ENCODE results near the gene AGMAT. TPM values are rescaled to one million over a fixed set of nuclear protein-coding genes. Genes with fewer than 3 reads are reported as not detected.
A peak's percentile ranks its signal among the peaks of the same experiment; 100 is the strongest.

AGMAT gene
- total RNA-seq, 4 donors from 2014 or later: 0.27 to 1.4 TPM; not detected in 2

DNA sequence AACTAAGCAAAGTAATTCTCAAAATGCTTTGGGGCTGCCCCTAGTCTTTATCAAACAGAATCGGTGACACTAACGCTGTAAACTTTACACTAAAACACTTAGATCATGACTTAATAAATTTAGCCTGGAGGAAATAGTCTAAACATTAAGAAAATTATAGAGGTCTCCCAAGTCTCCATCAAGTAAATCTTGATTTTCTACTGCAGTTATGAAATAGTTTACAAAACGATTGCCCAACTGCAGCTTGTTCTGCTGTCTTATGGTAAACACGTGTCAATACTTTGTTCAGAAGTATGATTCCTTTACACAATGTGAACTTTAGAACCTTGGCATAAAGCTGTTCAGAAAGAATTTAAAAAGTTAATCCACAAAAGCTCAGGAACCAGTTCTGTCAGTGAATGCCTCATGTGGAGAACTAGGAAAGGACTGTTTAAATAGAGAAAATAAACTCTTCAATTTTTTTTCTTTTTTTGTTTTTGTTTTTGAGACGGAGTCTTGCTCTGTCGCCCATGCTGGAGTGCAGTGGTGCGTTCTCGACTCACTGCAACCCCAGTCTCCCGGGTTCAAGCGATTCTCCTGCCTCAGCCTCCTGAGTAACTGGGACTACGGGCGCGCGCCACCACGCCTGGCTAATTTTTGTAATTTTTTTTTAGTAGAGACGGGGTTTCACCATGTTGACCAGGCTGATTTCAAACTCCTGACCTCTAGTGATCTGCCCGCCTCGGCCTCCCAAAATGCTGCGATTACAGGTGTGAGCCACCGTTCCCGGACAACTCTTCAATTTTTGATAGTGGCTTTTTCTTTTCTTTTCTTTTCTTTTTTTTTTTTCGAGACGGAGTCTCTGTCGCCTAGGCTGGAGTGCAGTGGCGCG is 34.0 kb upstream of the AGMAT start:
- DNase-seq: no peak
- H3K27me3 ChIP-seq: no peaks in the 10 kb centered on the region
- TF ChIP-seq CTCF (IDR thresholded peaks at IDR 0.05) (no peak), POLR2A (IDR thresholded peaks at IDR 0.05) (no peak)
- intact Hi-C loops (cut with DNase I; ENCODE audit: low total_unique reads): no loop called here
- H3K4me3 ChIP-seq: peak overlapping the region; percentile 66 to 78
- H3K9me3 ChIP-seq: no peaks in the 10 kb centered on the region
- H3K36me3 ChIP-seq: no peaks in the 10 kb centered on the region
- H3K27ac ChIP-seq: peak overlapping the region; percentile 93 to 95
- H3K4me1 ChIP-seq: peaks cover 15 to 24% of the 10 kb centered on the region in 2 donors

DNA sequence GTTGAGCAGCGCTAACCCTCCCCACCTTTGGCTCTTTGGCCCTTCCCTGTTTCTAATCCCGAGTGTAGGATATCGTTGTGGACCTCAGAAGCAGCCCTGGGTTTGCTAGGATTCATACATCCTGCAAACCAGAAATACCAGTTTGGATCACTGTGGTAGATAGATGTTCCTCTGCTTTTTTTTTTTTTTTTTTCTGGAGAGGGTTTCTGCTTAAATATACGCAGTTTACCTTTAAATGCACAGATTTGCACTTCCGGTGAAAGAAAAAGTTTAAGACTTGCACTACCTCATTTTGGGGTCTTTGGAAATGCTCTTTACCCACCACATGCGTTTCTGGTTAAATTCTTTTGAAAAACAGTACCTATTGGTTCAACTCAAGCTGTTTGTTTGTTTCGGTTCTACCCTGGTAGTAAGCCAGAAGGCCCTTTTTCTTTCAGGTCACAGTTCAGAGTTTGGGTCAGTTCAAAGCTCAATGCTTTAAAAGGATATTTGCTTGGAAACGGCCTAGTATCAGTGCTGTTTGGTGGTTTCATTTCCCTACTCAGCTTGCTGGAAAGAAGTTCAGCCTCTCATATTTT is 33.3 kb upstream of the AGMAT start:
- DNase-seq: no peak
- no peaks in the 10 kb centered on the region for H3K36me3 ChIP-seq
- intact Hi-C loops (cut with DNase I; ENCODE audit: low total_unique reads): no loop called here
- H3K4me3 ChIP-seq: peak overlapping the region; percentile 66 to 78
- H3K27me3 ChIP-seq: no peaks in the 10 kb centered on the region
- no peaks in the 10 kb centered on the region for H3K9me3 ChIP-seq
- H3K27ac ChIP-seq: peak overlapping the region; percentile 93 to 95
- TF ChIP-seq POLR2A (IDR thresholded peaks at IDR 0.05) (no peak), CTCF (IDR thresholded peaks at IDR 0.05) (no peak)
- peaks cover 12 to 19% of the 10 kb centered on the region in 2 donors for H3K4me1 ChIP-seq

- Histone ChIP-seq H3K4me1 (peaks cover 12 to 14% of the 10 kb centered on the region in 2 donors), H3K9me3 (no peaks in the 10 kb centered on the region), H3K27ac (peak within 1 kb of the TSS; percentile 93 to 95), H3K27me3 (no peaks in the 10 kb centered on the region), H3K4me3 (peak within 1 kb of the TSS; percentile 66 to 78), H3K36me3 (no peaks in the 10 kb centered on the region)
- peak; percentile 90 to 99 for TF ChIP-seq POLR2A (IDR thresholded peaks at IDR 0.05)
- TF ChIP-seq CTCF (IDR thresholded peaks at IDR 0.05): no peak
- intact Hi-C loops (cut with DNase I; ENCODE audit: low total_unique reads): no loop called here
- peak; percentile 97 to 98 for DNase-seq
Measured at GRCh38 chr1:15617173-15618076, 32.6 kb upstream of the AGMAT start, which contains the start of gene DDI2. DDI2 (plus strand) TSS chr1:15617458; CDS start chr1:15617671, 213 bp downstream.

GRCh38 chr1:15616373-15617172 is 31.7 kb upstream of the AGMAT start:
- intact Hi-C loops (cut with DNase I; ENCODE audit: low total_unique reads): no loop called here
- Histone ChIP-seq H3K4me1 (peaks cover 12 to 14% of the 10 kb centered on the region in 2 donors), H3K36me3 (no peaks in the 10 kb centered on the region), H3K4me3 (peak overlapping the region; percentile 42), H3K27ac (peak overlapping the region; percentile 92 to 93), H3K27me3 (no peaks in the 10 kb centered on the region), H3K9me3 (no peaks in the 10 kb centered on the region)
- peak; percentile 45 to 47 for DNase-seq
- TF ChIP-seq CTCF (IDR thresholded peaks at IDR 0.05) (no peak), POLR2A (IDR thresholded peaks at IDR 0.05) (no peak)
